Measurements from ENCODE around the gene SH3YL1. TPM values are rescaled to one million over a fixed set of nuclear protein-coding genes. Genes with fewer than 3 reads are reported as not detected.

SH3YL1 gene
- total RNA-seq, 1 donor from 2014 or later = 28.6 TPM

DNA sequence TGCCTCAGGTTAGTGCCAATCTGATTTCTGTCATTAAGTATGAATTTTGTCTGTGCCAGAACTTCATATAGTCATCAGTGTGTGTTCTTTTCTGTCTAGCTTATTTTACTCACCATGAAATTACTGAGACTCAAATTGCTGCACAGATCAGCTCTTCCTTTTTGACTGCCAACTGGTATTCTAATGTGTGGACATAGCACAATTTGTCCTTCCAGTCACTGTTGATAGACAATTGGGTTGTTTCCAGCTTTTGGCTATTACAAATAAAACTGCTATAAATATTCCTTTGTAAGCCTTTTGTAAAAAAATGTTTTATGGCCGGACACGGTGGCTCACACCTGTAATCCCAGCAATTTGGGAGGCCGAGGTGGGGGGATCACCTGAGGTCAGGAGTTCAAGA lies 7.7 kb downstream of the SH3YL1 start:
- no peak for DNase-seq

DNA sequence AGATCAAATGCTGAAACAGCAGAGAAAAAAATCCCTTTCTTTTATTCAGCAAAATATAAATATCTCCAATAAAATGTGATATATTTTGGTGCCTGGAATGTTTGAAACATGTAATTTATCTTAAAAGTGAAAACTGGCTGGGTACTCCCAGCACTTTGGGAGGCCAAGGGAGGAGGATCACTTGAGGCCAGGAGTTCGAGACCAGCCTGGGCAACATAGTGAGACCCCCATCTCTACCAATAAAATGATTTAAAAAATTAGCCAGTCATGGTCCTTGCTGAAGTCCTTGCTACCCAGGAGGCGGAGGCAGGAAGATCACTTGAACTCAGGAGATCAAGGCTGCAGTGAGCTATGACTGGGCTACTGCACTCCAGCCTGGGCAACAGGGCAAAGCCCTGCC lies 8.6 kb downstream of the SH3YL1 start:
- DNase-seq = no peak

DNA sequence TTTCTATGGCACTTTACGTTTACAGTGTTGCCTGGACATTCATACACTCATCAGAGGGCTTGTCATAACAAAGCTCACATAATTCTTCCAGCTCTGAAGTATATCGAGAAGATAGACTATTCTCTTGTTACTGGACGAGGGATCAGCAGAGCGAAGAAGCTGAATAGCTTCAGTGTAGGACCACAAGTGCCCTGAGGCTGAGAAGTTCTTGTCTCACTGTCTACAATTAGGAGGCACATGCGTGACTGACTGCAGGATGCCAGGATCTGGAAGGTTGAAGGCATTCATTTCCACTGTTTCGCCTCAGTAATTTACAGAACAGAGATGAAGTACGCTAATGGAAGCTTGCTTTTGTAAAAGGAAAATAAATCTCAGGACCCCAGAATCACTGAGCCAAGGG lies 9.6 kb downstream of the SH3YL1 start:
- DNase-seq = no peak

DNA sequence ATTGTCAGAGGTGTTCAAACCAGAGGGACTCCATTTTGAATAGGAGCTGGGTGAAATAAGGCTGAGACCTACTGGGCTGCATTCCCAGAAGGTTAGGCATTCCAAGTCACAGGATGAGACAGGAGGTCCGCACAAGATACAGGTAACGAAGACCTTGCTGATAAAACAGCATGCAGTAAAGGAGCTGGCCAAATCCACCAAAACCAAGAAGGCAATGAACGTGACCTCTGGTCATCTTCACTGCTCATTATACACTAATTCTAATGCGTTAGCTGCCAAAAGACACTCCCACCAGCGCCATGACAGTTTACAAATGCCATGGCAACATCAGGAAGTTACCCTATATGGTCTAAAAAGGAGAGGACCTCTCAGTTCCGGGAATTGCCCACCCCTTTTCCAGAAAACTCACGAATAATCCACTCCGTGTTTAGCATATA lies 10.6 kb downstream of the SH3YL1 start:
- DNase-seq = no peak

DNA sequence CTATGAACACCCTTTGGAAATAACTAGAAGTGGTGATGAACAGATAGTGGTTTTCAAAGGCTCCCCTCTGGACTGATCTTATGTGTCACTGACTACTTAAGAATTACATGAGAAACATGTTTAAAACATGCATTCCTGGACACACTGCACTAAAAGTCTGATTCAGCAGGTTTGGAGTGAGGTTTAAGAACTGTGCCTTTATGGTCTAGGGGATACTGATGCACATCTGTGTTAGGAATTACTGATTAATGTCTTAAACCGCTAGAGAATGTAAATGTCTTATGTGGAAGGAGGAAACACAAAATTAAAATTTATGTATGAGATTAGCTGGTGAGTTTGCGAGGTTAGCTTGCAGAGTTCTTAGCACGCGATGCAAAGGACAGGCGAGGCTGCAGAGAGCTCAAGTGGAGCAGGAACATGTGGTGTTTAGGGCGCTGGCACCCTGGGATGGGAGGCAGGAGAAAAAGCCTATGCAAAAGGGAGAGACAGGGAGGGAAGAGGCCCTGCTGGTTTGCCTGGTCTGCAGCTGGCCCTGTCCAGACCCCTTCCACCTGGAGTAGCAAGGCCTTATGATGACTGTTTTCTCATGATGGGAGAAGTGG lies 11.7 kb downstream of the SH3YL1 start:
- DNase-seq = no peak

DNA sequence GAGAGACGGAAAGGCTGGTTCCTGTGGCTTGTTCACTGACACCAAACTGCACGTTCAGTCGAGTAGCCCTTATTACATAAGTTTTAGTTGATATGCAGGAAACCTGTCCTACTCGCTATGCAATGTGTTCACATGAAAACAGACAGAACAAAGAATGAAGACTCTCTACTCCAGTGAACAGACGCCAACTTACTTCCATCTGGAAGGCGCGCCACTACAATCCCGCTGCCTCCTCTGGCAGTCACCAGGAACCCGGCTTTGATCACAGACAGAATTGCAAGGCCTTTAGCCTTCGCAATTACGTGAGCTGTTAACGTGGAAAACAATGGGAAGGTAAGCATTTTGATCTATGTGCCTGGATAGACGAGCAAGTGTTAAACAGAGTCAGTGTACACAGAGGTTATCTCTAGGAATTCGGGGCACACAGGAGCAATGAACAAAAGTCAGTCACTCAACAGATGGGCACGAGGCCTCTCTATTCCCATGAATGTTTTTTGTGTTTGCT lies 14.2 kb downstream of the SH3YL1 start:
- no peak for DNase-seq

DNA sequence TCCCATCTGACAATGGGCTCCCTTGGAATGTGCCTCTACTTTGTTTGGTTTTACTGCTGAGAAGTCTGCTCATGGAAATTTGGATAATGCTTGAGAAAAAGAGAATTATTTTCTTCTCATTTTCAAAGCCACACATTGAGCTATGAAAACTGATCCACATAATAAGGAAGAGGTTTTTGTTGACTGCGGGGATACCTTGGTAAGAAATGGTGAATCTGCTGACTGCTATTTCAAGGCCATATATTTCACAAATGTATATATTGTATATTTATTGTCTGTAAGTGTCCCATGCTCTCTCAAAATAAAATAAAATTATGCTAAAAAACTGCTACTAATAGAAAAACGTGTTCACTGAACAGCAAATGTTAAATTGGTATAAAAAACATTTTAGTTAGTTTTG lies 15.1 kb downstream of the SH3YL1 start:
- DNase-seq = no peak

DNA sequence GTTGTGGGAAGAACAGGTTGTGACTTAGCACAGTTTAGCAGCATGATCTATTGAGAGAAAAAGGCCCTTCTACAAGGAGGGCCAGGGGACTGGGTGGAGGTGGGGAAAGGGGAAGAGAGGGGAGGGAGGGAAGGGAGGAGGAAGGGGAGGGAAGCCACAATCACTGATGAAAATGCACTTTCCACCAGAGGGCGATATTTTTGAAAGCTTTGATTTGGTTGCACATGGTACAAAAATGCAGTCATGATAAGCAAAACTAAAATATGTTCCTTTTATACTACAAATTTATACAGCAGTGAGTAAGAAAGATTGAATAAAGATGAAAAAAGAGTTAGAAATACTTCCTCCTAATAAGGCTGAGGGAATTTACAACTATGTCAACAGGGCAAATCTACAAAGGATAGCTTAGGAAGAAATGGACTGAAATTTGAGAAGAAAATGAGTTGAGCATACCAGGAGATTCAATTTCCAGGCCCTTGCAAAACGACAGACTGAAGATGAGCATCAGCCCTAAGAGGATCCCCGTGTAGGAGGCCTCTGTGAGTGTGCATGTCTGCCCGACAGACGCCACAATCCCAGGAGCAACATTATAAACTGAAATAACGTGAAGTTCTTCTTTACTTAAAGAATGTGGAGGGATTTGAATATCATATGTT lies 17.2 kb downstream of the SH3YL1 start:
- peak; percentile 72 for DNase-seq

DNA sequence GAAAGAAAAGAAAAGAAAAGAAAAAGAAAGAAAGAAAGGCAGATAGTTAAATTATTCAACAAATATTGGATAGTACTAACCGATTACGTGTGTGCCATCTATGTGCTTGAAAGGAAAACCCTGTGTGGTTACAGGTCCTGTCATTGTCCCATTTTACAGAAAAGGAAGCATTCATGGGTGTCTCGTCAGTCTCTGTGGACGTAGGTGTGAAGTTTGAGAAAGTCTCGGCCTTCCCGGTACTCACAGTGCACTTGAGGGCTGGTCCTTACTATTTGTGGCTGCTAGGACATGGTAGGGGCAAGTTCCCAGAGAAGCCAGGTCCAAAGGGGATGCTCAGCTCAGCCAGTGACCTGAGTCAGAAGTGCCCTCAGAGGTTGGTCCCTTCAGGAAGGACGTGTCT lies 19.3 kb downstream of the SH3YL1 start:
- no peak for DNase-seq

DNA sequence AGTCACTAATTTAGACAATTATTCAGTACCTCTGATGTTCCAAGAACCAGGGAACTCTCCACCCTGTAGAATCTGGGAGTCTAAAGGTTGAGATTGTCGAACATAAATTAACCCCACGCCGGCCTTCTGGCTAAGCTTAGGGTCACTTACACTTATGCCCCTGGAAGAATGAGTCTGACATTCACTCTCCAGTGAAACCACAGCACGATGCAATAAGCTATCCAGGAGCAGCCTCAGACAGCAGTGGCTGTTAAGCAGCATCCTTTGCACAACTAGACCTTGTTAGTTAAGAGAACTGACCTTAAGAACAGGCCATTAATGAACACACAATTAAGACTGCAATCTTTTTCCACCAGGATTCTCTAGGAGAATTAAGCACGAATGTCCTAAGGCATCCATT lies 25.0 kb downstream of the SH3YL1 start:
- no peak for DNase-seq

DNA sequence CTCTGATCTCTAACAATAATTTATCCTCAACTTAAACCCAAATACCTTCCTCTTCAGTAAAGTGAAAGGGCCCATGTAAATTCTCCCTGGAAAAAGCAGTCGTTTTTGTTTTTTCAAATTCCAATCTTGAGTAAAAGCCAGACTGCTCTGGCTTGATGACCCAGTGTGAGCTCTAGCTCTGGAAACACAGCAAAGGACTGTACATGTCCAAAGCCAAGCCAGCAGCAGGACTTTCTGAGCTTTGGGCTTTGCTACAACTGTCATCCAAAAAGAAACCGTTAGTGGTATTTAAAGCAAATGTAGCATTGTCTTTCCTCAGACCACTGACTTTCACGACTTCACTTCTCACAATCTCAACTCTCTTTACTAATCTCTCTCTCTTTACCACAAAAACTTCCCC lies 25.4 kb downstream of the SH3YL1 start:
- no peak for DNase-seq

DNA sequence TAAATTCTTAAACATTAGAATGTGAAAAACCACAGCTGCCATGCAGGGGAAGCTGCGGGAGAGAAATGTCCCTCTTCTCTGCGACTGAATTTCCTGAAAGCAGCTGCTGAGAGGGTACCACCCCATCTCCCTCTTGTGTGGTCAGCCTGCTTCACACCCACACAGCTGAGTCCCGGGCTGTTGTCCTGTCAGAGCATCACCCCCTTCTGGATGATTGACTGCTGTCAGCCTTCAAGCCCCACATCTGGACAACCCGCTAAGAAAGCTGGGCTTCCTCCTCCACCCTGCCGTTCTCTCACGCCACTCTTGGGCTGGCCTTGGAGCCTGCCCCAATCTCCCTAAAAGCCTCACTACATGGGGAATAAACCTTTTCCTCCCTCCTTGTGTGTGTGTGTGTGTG lies 26.0 kb downstream of the SH3YL1 start:
- DNase-seq = no peak

DNA sequence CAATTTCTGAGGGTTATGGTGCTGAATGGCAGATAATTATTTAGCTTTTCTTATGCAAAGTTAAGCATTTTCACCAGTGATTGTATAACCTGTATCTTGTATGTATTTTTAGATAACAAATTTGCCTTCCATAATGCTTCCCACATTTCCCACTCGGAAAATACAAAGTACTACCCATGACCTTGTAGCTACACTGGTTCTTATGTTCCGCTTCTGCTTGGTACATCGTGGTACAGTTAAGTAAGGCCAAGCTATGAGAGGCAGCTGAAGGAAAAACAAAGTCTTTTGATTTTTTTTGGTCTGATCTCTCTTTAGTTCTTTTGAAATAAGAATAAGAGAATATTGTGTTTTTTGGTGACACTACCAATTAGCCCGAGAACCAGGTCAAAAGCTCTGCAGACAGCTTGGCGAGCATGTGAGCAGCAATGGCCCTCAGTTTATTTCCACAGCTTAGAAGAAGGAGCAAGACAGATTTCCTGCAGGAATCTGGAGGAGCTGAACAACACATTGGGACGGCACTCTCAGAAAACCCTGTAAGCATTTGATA lies 26.8 kb downstream of the SH3YL1 start:
- no peak for DNase-seq

DNA sequence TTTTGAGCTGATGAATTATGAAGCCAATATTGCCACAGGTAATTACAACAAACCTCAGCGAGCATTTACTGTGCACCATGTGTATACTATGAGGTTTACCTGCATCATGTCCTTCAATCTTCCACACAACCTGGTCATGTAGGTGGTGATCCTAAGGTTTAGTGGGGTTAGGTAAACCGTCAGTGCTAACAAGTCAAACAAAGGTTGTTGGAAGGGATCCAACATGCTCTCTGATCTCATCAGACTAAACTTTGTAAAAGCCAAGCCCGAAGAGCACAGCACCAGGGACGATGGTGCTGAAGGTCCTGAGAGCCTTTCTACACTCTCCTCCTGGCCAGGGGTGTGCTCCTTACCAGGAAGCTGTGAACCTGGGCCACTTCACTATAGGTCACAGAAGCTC lies 29.4 kb downstream of the SH3YL1 start:
- DNase-seq = no peak

DNA sequence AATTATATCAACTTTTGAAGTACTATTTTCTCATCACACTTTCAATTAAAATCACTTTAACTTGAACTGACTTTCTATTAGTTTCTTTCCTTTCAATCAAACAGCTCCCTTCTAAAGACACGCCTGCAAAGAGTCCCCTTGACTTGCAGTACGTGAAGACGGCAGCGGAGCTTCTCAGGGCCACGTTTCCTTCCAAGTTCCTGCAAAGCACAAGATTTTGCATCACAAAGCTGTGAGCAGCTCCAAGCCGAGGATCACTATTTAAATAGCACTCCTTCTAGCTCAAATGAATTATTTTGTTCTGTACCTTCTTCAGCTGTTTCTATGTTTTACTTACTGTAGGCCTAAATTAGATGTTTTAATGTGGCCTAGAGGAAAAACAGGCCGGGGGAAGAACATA lies 30.8 kb downstream of the SH3YL1 start:
- no peak for DNase-seq

DNA sequence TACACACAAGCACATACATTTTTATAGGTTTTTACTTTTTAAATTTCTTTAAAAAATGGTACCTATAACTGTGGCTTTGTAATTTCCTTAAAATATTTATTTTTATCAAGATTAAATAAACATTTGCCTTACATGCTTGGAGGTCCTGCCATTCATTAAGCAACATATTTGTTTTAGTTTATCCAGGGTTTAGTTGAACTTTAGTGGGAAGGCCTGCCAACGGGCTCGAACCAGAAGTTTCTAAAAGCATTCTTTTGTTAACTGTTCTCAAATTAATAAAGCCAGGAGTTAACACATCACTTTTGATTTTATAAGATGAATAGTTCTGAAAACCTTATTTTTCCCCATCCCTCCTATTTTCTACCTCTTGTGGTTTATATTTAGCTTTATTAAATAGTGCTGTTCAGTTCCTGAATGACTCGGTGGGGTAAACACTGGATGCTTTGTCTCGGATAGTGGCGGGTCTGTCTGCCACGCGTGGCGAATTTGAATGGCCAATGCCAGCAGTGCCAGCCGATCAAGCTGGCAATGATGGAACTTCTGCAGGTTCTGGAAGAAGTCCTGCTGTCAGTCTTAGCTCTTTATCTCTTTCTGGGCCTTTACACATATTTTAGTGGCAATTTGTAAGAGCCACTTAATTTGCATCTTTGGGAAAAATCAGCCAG lies 32.2 kb downstream of the SH3YL1 start:
- no peak for DNase-seq

DNA sequence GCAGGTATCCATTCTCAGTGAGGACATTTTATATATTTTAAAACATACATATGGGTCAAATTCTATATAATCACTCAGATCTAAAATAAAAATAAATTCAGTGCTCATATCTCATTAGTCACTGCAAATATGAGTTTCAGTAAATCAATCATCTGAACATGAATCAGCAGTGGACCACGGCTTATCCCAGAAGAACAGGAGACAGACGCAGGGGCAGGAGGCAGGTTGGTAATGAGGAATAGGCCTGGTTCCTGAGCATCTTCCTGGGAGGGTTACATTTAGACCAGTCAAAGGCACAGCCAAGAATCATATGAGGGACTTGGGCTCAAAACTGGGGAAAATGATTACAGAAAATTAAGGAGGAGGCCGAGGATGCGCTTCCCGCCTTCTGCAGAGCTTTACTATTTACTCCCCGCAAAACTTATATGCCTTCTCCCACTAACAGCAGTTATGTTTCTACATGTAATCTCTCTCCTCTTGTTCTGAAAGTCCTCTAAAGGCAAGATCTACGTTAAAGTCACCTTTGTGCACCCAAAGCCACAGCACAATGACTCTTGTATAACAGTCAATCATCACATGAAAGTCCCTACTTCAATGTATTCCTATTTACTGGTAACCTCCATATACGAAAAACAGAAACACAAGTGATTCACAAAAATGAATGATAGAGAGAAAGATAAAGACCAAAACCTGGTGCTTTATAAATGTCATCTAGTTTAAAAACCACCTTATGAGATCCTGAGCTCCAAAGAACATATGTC lies 35.1 kb downstream of the SH3YL1 start:
- no peak for DNase-seq

DNA sequence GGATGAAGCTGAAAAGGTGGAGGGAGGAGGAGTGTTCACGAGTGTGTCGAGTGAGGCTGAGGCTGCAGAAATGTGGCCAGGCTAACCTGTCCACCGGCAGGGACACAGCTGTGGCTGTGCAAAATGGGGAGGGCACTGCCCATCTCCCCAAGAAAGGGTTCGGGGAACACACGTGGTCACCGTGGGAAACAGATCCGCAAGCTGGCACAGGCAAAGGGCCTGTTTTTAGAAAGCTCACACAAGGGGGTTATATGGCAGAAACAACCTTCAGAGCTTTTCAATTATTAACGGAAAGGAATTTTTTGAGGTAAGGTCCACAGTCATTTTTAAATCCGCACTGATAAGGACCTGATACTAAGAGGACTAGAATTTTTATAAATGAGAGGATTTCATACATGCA lies 35.7 kb downstream of the SH3YL1 start:
- no peak for DNase-seq

DNA sequence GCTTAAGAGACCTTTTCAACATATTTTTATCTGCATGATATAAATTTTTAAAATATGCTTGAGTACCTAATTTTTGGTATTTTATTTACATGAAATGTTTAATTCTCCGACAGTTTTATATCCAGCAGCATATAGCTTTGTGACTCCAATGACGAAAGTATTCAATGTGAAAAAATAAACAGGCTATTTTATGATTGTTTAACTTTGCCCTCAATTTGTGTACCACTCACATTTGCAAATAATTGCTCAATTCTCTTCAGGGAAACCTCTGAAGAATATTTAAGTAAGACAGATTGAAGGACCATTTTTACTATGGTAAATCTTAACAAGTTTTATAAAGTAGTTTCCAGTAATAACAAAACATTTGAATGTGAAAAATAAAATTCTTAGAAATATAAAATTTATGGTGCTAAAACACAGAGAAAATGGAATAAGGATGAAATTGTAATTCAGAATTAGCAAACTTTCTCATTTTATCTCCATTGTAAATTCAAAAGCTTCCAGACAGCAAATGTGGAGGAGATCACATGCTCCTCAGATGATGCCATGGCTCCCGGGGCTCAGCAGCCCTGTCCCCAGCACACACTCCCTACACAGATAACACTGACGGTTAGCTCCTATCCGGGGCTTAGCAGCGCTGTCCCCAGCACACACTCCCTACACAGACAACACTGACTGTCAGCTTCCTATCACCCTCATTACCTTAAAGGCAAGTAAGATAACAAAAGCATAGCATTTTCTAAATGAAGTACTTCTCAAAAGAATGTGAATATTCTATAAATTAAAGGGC lies 39.7 kb downstream of the SH3YL1 start:
- no peak for DNase-seq

DNA sequence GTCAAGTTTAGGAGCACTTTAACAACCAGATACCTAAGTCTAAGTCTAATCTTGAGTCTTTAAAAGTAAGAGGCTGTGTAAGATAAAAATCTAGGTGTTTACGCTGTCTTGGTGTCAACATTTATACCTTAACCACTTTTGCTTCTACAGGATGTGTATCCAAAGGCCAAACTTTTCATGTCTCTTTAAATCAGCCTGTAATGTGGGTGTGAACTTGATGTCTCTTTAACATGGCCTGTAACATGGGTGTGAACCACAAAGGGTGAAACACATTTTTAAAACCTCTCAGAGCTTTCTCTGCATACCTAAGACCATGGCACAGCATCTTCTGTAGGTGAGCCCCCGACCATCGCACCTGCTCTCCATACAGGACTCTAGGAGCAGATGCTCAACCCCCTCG lies 40.4 kb downstream of the SH3YL1 start:
- DNase-seq = no peak

DNA sequence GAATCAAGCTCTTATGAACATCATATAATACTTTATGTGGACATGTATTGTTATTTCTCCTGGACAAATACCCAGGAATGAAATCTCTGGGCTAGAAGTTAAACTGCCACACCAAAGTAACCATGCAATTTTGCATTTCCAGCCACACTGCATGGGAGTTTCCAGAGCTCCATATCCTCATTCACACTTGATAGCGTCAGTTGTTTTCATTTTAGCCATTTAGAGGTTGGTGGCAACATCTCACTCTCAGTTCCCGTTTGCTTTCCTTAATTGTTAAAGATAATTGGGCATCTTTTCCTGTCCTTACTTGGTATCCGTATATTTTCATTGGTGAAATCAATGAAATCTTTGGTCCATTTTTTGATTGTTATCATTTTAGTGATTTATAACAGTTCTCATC lies 47.8 kb downstream of the SH3YL1 start:
- DNase-seq = no peak
